ENCODE results near the gene PPP2R2C.

DNA sequence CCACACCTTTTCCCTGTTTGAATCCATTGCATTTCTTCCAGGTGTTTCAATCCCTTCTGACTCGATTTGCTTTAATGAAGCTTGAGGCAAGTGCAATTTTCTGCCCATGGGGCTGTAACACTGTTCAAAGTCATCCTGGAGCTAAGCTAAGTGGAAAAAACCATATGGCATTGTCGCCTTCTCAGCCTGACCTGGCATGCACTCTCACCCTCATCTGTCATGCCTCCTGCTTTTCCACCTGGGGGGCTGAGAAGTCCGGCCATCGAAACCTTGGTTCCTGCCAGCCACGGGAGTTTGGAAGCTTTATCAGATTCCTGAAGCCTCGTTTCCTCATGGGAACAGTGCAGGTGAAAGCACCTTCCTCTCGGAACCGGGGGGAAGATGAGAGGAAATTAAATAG, 164.5 kb downstream of the PPP2R2C start:
- TF ChIP-seq YY1 (IDR thresholded peaks at IDR 0.05; ENCODE audit: insufficient read depth, insufficient read length) (no peak), ZNF274 (IDR thresholded peaks at IDR 0.05; ENCODE audit: low read depth, low read length) (no peak)

All from NT2/D1 (cell line).